Stomach (tissue), 9 donors: Measurements from ENCODE around the gene ELANE. TPM values are rescaled to one million over a fixed set of nuclear protein-coding genes. Genes with fewer than 3 reads are reported as not detected.

Experiments
- DNase-seq, 2 donors: peaks; one replicate each; pipeline versions ENCODE4 v3.0.0 to v3.0.0-alpha.2; 2013 to 2019
- H3K27ac ChIP-seq, 5 donors: fragments of 200-600 bp in 4 of 5; sonication (generic) in 4 of 5; one replicate each; pipeline ENCODE4 v1.5.1; 2013 to 2019; ENCODE audit warnings: mild to moderate bottlenecking in 1 of 5, moderate library complexity in 1 of 5
- H3K27me3 ChIP-seq, 3 donors: fragments of 200-600 bp; sonication (generic); one replicate each; pipeline ENCODE4 v1.5.1; 2017 to 2019; ENCODE audit warnings: mixed run types in 1 of 3
- H3K36me3 ChIP-seq, 4 donors: fragments of 200-600 bp; sonication (generic); 1 replicate in 3 of 4; 2 replicates in 1 of 4; pipeline ENCODE4 v1.5.1; 2016 to 2019
- H3K4me1 ChIP-seq, 4 donors: fragments of 200-600 bp; sonication (generic); one replicate each; pipeline ENCODE4 v1.5.1; 2016 to 2019
- H3K4me3 ChIP-seq, 4 donors: fragments of 200-600 bp; sonication (generic) in 3 of 4; one replicate each; pipeline ENCODE4 v1.5.1; 2016 to 2019; ENCODE audit warnings: mild to moderate bottlenecking in 1 of 4
- H3K9me3 ChIP-seq, 4 donors: fragments of 200-600 bp; sonication (generic); one replicate each; pipeline ENCODE4 v1.5.1; 2016 to 2019
- CTCF ChIP-seq, 7 experiments: fragments of 450-650 bp in 4 of 7; fragments of 200-600 bp in 3 of 7; sonication (generic) in 3 of 7; IDR thresholded peaks; one replicate each; pipeline ENCODE4 v1.5.1; 2016 to 2019; ENCODE audit warnings: antibody characterized with exemption in 7 of 7, control low read depth in 2 of 7, mild to moderate bottlenecking in 1 of 7
- EP300 ChIP-seq: sonication (generic); formaldehyde crosslinking; IDR thresholded peaks from one replicate; pipeline ENCODE4 v1.6.1; 2017; ENCODE audit warnings: antibody characterized with exemption
- POLR2A ChIP-seq, 4 donors: fragments of 450-650 bp; IDR thresholded peaks; one replicate each; pipeline ENCODE4 v1.6.1; 2016; ENCODE audit warnings: antibody characterized with exemption in 4 of 4, control low read depth in 2 of 4, mild to moderate bottlenecking in 1 of 4, moderate library complexity in 1 of 4
- POLR2AphosphoS5 ChIP-seq, 3 donors: sonication (generic); formaldehyde crosslinking; IDR thresholded peaks; one replicate each; pipeline ENCODE4 v1.6.1; 2016; ENCODE audit warnings: antibody characterized with exemption in 3 of 3
- WGBS, 5 donors: extraction: QIAGEN DNeasy Blood & Tissue Kit in 3 of 5; methylation state at CpG; one replicate each; pipeline versions ENCODE4 v1.1.5 to v1.1.7; 2013 to 2018; 5-methylcytosine and 5-hydroxymethylcytosine counted together
- intact Hi-C: fragments of 100-400 bp; cut with DNase I; formaldehyde crosslinking; loops from one replicate; pipeline ENCODE4 v1.15.1; 2023; ENCODE audit warnings: low total_unique reads
- polyA plus RNA-seq, 3 donors: library from polyadenylated mRNA; stranded (reverse); fragments of 200-250 nt; gene quantifications; one replicate each; pipeline ENCODE4 v1.2.3, GENCODE V29; 2013
- total RNA-seq, 5 donors: library from RNA; depleted of rRNA; stranded (reverse); fragments of >200 nt; gene quantifications; one replicate each; pipeline versions ENCODE4 v1.1.0 to v1.2.3, GENCODE V29; 2014 to 2016
- donor health status: healthy with polysubstance abuse.
- donor health status: Bipolar disorder and iron deficiency.
- donor health status: healthy.

ELANE gene
- total and polyA plus RNA-seq, 8 donors = 1.1 to 10.5 (median 3.2) TPM; not detected in 4

- intact Hi-C loops = loop anchor here (5.0 kb wide), 1 partner anchor 49 kb away; the partner anchor contains the start of gene KISS1R
- H3K4me1 ChIP-seq = peaks cover 22 to 59% (median 40%) of the 10 kb centered on the region in 4 donors
- 93 to 97% (median 94%) methylated on average over 33 to 39 of the region's 39 CpGs for WGBS, 5 donors
Measured at GRCh38 chr19:867855-868457, 15.9 kb downstream of the ELANE start.

GRCh38 chr19:868458-869244 lies 16.5 kb downstream of the ELANE start:
- intact Hi-C loops = loop anchor here (5.0 kb wide), 1 partner anchor 49 kb away; the partner anchor contains the start of gene KISS1R
- H3K27me3 ChIP-seq = no peaks in the 10 kb centered on the region
- TF ChIP-seq POLR2AphosphoS5 (IDR thresholded peaks at IDR 0.05) = no peak
- TF ChIP-seq CTCF (IDR thresholded peaks at IDR 0.05) = no peak
- no peak for TF ChIP-seq POLR2A (IDR thresholded peaks at IDR 0.05)
- TF ChIP-seq EP300 = no peak
- peak overlapping the region; percentile 58 to 90 (median 84) for H3K27ac ChIP-seq
- no peak for DNase-seq
- H3K9me3 ChIP-seq = no peaks in the 10 kb centered on the region
- 85 to 94% (median 92%) methylated on average over 29 to 34 of the region's 34 CpGs for WGBS, 5 donors
- peaks cover 16 to 58% (median 50%) of the 10 kb centered on the region in 4 donors for H3K36me3 ChIP-seq
- H3K4me3 ChIP-seq = no peak overlapping the region
- H3K4me1 ChIP-seq = peaks cover 17 to 58% (median 36%) of the 10 kb centered on the region in 4 donors

More at GRCh38 chr19:867855-868457, 15.9 kb downstream of the ELANE start:
- DNase-seq = no peak
- peaks cover 0 to 2% (median 0%) of the 10 kb centered on the region in 3 donors for H3K27me3 ChIP-seq
- no peak overlapping the region for H3K4me3 ChIP-seq
- H3K36me3 ChIP-seq = peaks cover 16 to 53% (median 46%) of the 10 kb centered on the region in 4 donors
- TF ChIP-seq EP300 (no peak), POLR2AphosphoS5 (IDR thresholded peaks at IDR 0.05) (no peak), POLR2A (IDR thresholded peaks at IDR 0.05) (no peak), CTCF (IDR thresholded peaks at IDR 0.05) (no peak)
- peak overlapping the region in 2 of 5 donors; percentile 85 to 90 for H3K27ac ChIP-seq
- no peaks in the 10 kb centered on the region for H3K9me3 ChIP-seq

GRCh38 chr19:869245-870177 lies 17.4 kb downstream of the ELANE start:
- Histone ChIP-seq H3K27ac (peak overlapping the region; percentile 58 to 90 (median 84)), H3K4me3 (no peak overlapping the region), H3K4me1 (peaks cover 12 to 52% (median 33%) of the 10 kb centered on the region in 4 donors), H3K27me3 (no peaks in the 10 kb centered on the region), H3K36me3 (peaks cover 16 to 67% (median 59%) of the 10 kb centered on the region in 4 donors), H3K9me3 (no peaks in the 10 kb centered on the region)
- WGBS, 5 donors = 67 to 77% (median 69%) methylated on average over 26 to 29 of the region's 29 CpGs
- intact Hi-C loops = loop anchor here (5.0 kb wide), 1 partner anchor 48 kb away; the partner anchor contains the start of gene KISS1R
- TF ChIP-seq EP300 = no peak
- no peak for TF ChIP-seq CTCF (IDR thresholded peaks at IDR 0.05)
- TF ChIP-seq POLR2AphosphoS5 (IDR thresholded peaks at IDR 0.05) = peak in 1 of 3 donors; percentile 50
- TF ChIP-seq POLR2A (IDR thresholded peaks at IDR 0.05) = no peak
- peak in 1 of 2 donors; percentile 79 for DNase-seq
